Activated CD4-positive, alpha-beta T cell treated with anti-CD3 and anti-CD28 coated beads for 1 hour (primary cell): ENCODE measurements around the gene CD8B2.
"Not testable (repeated sequence)": the region's sequence is repeated elsewhere in the genome, so short reads cannot be mapped to it uniquely, and the experiment has no call there.

ENCODE experiments used
- DNase-seq: peaks from one replicate; pipeline ENCODE4 v3.0.0-alpha.2; 2020

Gene CD8B2

GRCh38 chr2:106513391-106513790, 26.2 kb downstream of the CD8B2 start:
- not testable (repeated sequence) for DNase-seq

GRCh38 chr2:106514827-106515226, 27.7 kb downstream of the CD8B2 start:
- not testable (repeated sequence) for DNase-seq

- no peak for DNase-seq
Observed at GRCh38 chr2:106516436-106516835, 29.3 kb downstream of the CD8B2 start.

GRCh38 chr2:106516864-106517263, 29.7 kb downstream of the CD8B2 start:
- DNase-seq, result no peak

GRCh38 chr2:106517329-106517728, 30.2 kb downstream of the CD8B2 start:
- DNase-seq, result no peak

GRCh38 chr2:106519767-106520166, 32.6 kb downstream of the CD8B2 start:
- no peak for DNase-seq

- DNase-seq, result no peak
Observed at GRCh38 chr2:106521016-106521415, 33.9 kb downstream of the CD8B2 start.

GRCh38 chr2:106523976-106524665, 37.0 kb downstream of the CD8B2 start:
- DNase-seq, result no peak

- DNase-seq, result no peak
Observed at GRCh38 chr2:106530866-106531265, 43.7 kb downstream of the CD8B2 start.

GRCh38 chr2:106531676-106532214, 44.6 kb downstream of the CD8B2 start:
- DNase-seq, result no peak

GRCh38 chr2:106532236-106532635, 45.1 kb downstream of the CD8B2 start:
- DNase-seq, result no peak

GRCh38 chr2:106534471-106534870, 47.3 kb downstream of the CD8B2 start:
- DNase-seq, result no peak

GRCh38 chr2:106536490-106536889, 49.3 kb downstream of the CD8B2 start:
- DNase-seq, result no peak

- DNase-seq, result no peak
Observed at GRCh38 chr2:106537047-106537446, 49.9 kb downstream of the CD8B2 start.

- DNase-seq, result no peak
Observed at GRCh38 chr2:106537791-106538191, 50.6 kb downstream of the CD8B2 start.

GRCh38 chr2:106540886-106541285, 53.7 kb downstream of the CD8B2 start:
- DNase-seq, result no peak

GRCh38 chr2:106541333-106541732, 54.2 kb downstream of the CD8B2 start:
- no peak for DNase-seq

- DNase-seq, result peak; percentile 61
Observed at GRCh38 chr2:106542746-106543359, 55.7 kb downstream of the CD8B2 start.

GRCh38 chr2:106545007-106545406, 57.8 kb downstream of the CD8B2 start:
- DNase-seq, result no peak

GRCh38 chr2:106546391-106546990, 59.3 kb downstream of the CD8B2 start:
- no peak for DNase-seq

GRCh38 chr2:106547164-106547903, 60.2 kb downstream of the CD8B2 start:
- DNase-seq, result no peak

- no peak for DNase-seq
Observed at GRCh38 chr2:106551417-106552130, 64.4 kb downstream of the CD8B2 start.

GRCh38 chr2:106552921-106553320, 65.8 kb downstream of the CD8B2 start:
- DNase-seq, result no peak
